T-helper 1 cell treated with Interleukin-12 subunit alpha and Interleukin-12 subunit beta and Interleukin-4 antibody, amounts not matched to agents 30 μg/mL and 1 μg/mL, for 36 hours (primary cell): ENCODE data around the gene CHN1.

ENCODE experiments used
- H3K27ac Mint-ChIP-seq: one replicate; pipeline ENCODE4 v1.8.0; 2021; ENCODE audit warnings: mild to moderate bottlenecking, mixed read lengths
- H3K27me3 Mint-ChIP-seq: one replicate; pipeline ENCODE4 v1.8.0; 2021; ENCODE audit warnings: low read depth, mixed read lengths
- H3K36me3 Mint-ChIP-seq: one replicate; pipeline ENCODE4 v1.8.0; 2021; ENCODE audit warnings: low read depth, mixed read lengths
- H3K4me1 Mint-ChIP-seq: one replicate; pipeline ENCODE4 v1.8.0; 2021; ENCODE audit warnings: low read depth, mixed read lengths
- H3K4me3 Mint-ChIP-seq: one replicate; pipeline ENCODE4 v1.8.0; 2021; ENCODE audit warnings: mild to moderate bottlenecking, moderate library complexity, mixed read lengths
- H3K9me3 Mint-ChIP-seq: one replicate; pipeline ENCODE4 v1.8.0; 2021; ENCODE audit warnings: mixed read lengths

CHN1 gene

GRCh38 chr2:175004980-175005732 is at the start of gene CHN1:
TSS of gene CHN1 (minus strand) at chr2:175005381. CDS start at chr2:175004912, 469 bp downstream.
- Mint-ChIP-seq H3K27me3 (peaks cover 71% of the 10 kb centered on the region), H3K27ac (peak within 1 kb of the TSS; percentile 49), H3K4me1 (peaks cover 5% of the 10 kb centered on the region), H3K9me3 (no peaks in the 10 kb centered on the region), H3K36me3 (no peaks in the 10 kb centered on the region), H3K4me3 (peak within 1 kb of the TSS; percentile 84)

GRCh38 chr2:175054340-175054739 is 49.2 kb upstream of the CHN1 start:
- no peaks in the 10 kb centered on the region for H3K4me1 Mint-ChIP-seq
- H3K36me3 Mint-ChIP-seq, result peaks cover 2% of the 10 kb centered on the region
- H3K9me3 Mint-ChIP-seq, result no peaks in the 10 kb centered on the region
- no peak overlapping the region for H3K4me3 Mint-ChIP-seq
- H3K27ac Mint-ChIP-seq, result no peak overlapping the region
- H3K27me3 Mint-ChIP-seq, result no peaks in the 10 kb centered on the region

- Mint-ChIP-seq H3K36me3 (no peaks in the 10 kb centered on the region), H3K4me1 (no peaks in the 10 kb centered on the region)
Measured at GRCh38 chr2:175049661-175050060, 44.5 kb upstream of the CHN1 start.

GRCh38 chr2:175048275-175048674 is 43.1 kb upstream of the CHN1 start:
- Mint-ChIP-seq H3K27ac (no peak overlapping the region), H3K36me3 (no peaks in the 10 kb centered on the region), H3K9me3 (no peaks in the 10 kb centered on the region), H3K4me1 (no peaks in the 10 kb centered on the region), H3K4me3 (no peak overlapping the region), H3K27me3 (peaks cover 13% of the 10 kb centered on the region)

More at GRCh38 chr2:175049661-175050060, 44.5 kb upstream of the CHN1 start:
- Mint-ChIP-seq H3K27ac (no peak overlapping the region), H3K9me3 (no peaks in the 10 kb centered on the region), H3K27me3 (peaks cover 10% of the 10 kb centered on the region), H3K4me3 (no peak overlapping the region)

- H3K27me3 Mint-ChIP-seq, result peaks cover 1% of the 10 kb centered on the region
- H3K4me3 Mint-ChIP-seq, result no peak overlapping the region
- no peaks in the 10 kb centered on the region for H3K36me3 Mint-ChIP-seq
- no peak overlapping the region for H3K27ac Mint-ChIP-seq
- peaks cover 2% of the 10 kb centered on the region for H3K4me1 Mint-ChIP-seq
- H3K9me3 Mint-ChIP-seq, result no peaks in the 10 kb centered on the region
Measured at GRCh38 chr2:175039490-175039889, 34.3 kb upstream of the CHN1 start.

GRCh38 chr2:175039031-175039430 is 33.9 kb upstream of the CHN1 start:
- H3K27me3 Mint-ChIP-seq, result no peaks in the 10 kb centered on the region
- H3K36me3 Mint-ChIP-seq, result no peaks in the 10 kb centered on the region
- no peaks in the 10 kb centered on the region for H3K9me3 Mint-ChIP-seq
- H3K4me3 Mint-ChIP-seq, result no peak overlapping the region
- peaks cover 2% of the 10 kb centered on the region for H3K4me1 Mint-ChIP-seq
- H3K27ac Mint-ChIP-seq, result no peak overlapping the region

GRCh38 chr2:175037941-175038340 is 32.8 kb upstream of the CHN1 start:
- H3K4me1 Mint-ChIP-seq, result peaks cover 2% of the 10 kb centered on the region
- no peak overlapping the region for H3K4me3 Mint-ChIP-seq
- no peaks in the 10 kb centered on the region for H3K27me3 Mint-ChIP-seq
- H3K36me3 Mint-ChIP-seq, result no peaks in the 10 kb centered on the region
- H3K9me3 Mint-ChIP-seq, result no peaks in the 10 kb centered on the region
- H3K27ac Mint-ChIP-seq, result no peak overlapping the region

GRCh38 chr2:175036582-175037018 is 31.4 kb upstream of the CHN1 start:
- no peak overlapping the region for H3K27ac Mint-ChIP-seq
- no peaks in the 10 kb centered on the region for H3K36me3 Mint-ChIP-seq
- no peaks in the 10 kb centered on the region for H3K9me3 Mint-ChIP-seq
- H3K4me1 Mint-ChIP-seq, result peaks cover 2% of the 10 kb centered on the region
- H3K27me3 Mint-ChIP-seq, result no peaks in the 10 kb centered on the region
- H3K4me3 Mint-ChIP-seq, result no peak overlapping the region

- H3K36me3 Mint-ChIP-seq, result no peaks in the 10 kb centered on the region
- H3K4me3 Mint-ChIP-seq, result no peak overlapping the region
- no peaks in the 10 kb centered on the region for H3K9me3 Mint-ChIP-seq
- peaks cover 2% of the 10 kb centered on the region for H3K4me1 Mint-ChIP-seq
- H3K27me3 Mint-ChIP-seq, result no peaks in the 10 kb centered on the region
- H3K27ac Mint-ChIP-seq, result no peak overlapping the region
Measured at GRCh38 chr2:175035806-175036205, 30.6 kb upstream of the CHN1 start.

- Mint-ChIP-seq H3K27me3 (no peaks in the 10 kb centered on the region), H3K4me3 (no peak overlapping the region)
Measured at GRCh38 chr2:175034716-175035115, 29.5 kb upstream of the CHN1 start.

GRCh38 chr2:175030380-175031271 is 25.4 kb upstream of the CHN1 start:
- Mint-ChIP-seq H3K27ac (no peak overlapping the region), H3K27me3 (no peaks in the 10 kb centered on the region), H3K9me3 (no peaks in the 10 kb centered on the region), H3K4me3 (no peak overlapping the region), H3K36me3 (no peaks in the 10 kb centered on the region), H3K4me1 (no peaks in the 10 kb centered on the region)

More at GRCh38 chr2:175034716-175035115, 29.5 kb upstream of the CHN1 start:
- Mint-ChIP-seq H3K27ac (no peak overlapping the region), H3K4me1 (peaks cover 2% of the 10 kb centered on the region), H3K36me3 (no peaks in the 10 kb centered on the region), H3K9me3 (no peaks in the 10 kb centered on the region)

- Mint-ChIP-seq H3K27me3 (peaks cover 3% of the 10 kb centered on the region), H3K9me3 (no peaks in the 10 kb centered on the region), H3K4me1 (no peaks in the 10 kb centered on the region), H3K4me3 (no peak overlapping the region), H3K27ac (no peak overlapping the region), H3K36me3 (no peaks in the 10 kb centered on the region)
Measured at GRCh38 chr2:175027755-175028154, 22.6 kb upstream of the CHN1 start.

- no peaks in the 10 kb centered on the region for H3K36me3 Mint-ChIP-seq
- H3K4me1 Mint-ChIP-seq, result no peaks in the 10 kb centered on the region
- no peaks in the 10 kb centered on the region for H3K9me3 Mint-ChIP-seq
- peaks cover 4% of the 10 kb centered on the region for H3K27me3 Mint-ChIP-seq
- H3K4me3 Mint-ChIP-seq, result no peak overlapping the region
- H3K27ac Mint-ChIP-seq, result no peak overlapping the region
Measured at GRCh38 chr2:175026385-175026784, 21.2 kb upstream of the CHN1 start.

- no peaks in the 10 kb centered on the region for H3K4me1 Mint-ChIP-seq
- no peak overlapping the region for H3K27ac Mint-ChIP-seq
- H3K4me3 Mint-ChIP-seq, result no peak overlapping the region
- H3K9me3 Mint-ChIP-seq, result no peaks in the 10 kb centered on the region
- H3K36me3 Mint-ChIP-seq, result no peaks in the 10 kb centered on the region
- H3K27me3 Mint-ChIP-seq, result peaks cover 4% of the 10 kb centered on the region
Measured at GRCh38 chr2:175025946-175026345, 20.8 kb upstream of the CHN1 start.

GRCh38 chr2:175025233-175025632 is 20.1 kb upstream of the CHN1 start:
- Mint-ChIP-seq H3K9me3 (no peaks in the 10 kb centered on the region), H3K27ac (no peak overlapping the region), H3K4me3 (no peak overlapping the region), H3K27me3 (peaks cover 4% of the 10 kb centered on the region), H3K4me1 (no peaks in the 10 kb centered on the region), H3K36me3 (no peaks in the 10 kb centered on the region)
